Stimulated activated naive CD8-positive, alpha-beta T cell treated with anti-CD3 and anti-CD28 coated beads, Interleukin-15, Interleukin-2, amounts not matched to agents 100 ng/mL and 50 ng/mL, for 24 hours (primary cell): ENCODE measurements around the gene TRIM43.
"Not testable (repeated sequence)": the region's sequence is repeated elsewhere in the genome, so short reads cannot be mapped to it uniquely, and the experiment has no call there.

Experiments
- H3K27ac Mint-ChIP-seq: one replicate; pipeline ENCODE4 v1.8.0; 2021; ENCODE audit warnings: mild to moderate bottlenecking, mixed read lengths
- H3K27me3 Mint-ChIP-seq: one replicate; pipeline ENCODE4 v1.8.0; 2021; ENCODE audit warnings: mixed read lengths
- H3K36me3 Mint-ChIP-seq: one replicate; pipeline ENCODE4 v1.8.0; 2021; ENCODE audit warnings: low read depth, mixed read lengths
- H3K4me1 Mint-ChIP-seq: one replicate; pipeline ENCODE4 v1.8.0; 2021; ENCODE audit warnings: low read depth, mixed read lengths
- H3K4me3 Mint-ChIP-seq: one replicate; pipeline ENCODE4 v1.8.0; 2021; ENCODE audit warnings: mild to moderate bottlenecking, mixed read lengths
- H3K9me3 Mint-ChIP-seq: one replicate; pipeline ENCODE4 v1.8.0; 2021; ENCODE audit warnings: mixed read lengths

The TRIM43 gene

GRCh38 chr2:95609764-95610163 is 18.0 kb downstream of the TRIM43 start:
- H3K4me3 Mint-ChIP-seq, H3K4me1 Mint-ChIP-seq, H3K9me3 Mint-ChIP-seq, H3K27ac Mint-ChIP-seq, H3K27me3 Mint-ChIP-seq, H3K36me3 Mint-ChIP-seq: not testable (repeated sequence)

GRCh38 chr2:95613048-95613447 is 21.2 kb downstream of the TRIM43 start:
- not testable (repeated sequence) for H3K36me3 Mint-ChIP-seq, H3K27me3 Mint-ChIP-seq, H3K9me3 Mint-ChIP-seq, H3K27ac Mint-ChIP-seq, H3K4me3 Mint-ChIP-seq, H3K4me1 Mint-ChIP-seq

DNA sequence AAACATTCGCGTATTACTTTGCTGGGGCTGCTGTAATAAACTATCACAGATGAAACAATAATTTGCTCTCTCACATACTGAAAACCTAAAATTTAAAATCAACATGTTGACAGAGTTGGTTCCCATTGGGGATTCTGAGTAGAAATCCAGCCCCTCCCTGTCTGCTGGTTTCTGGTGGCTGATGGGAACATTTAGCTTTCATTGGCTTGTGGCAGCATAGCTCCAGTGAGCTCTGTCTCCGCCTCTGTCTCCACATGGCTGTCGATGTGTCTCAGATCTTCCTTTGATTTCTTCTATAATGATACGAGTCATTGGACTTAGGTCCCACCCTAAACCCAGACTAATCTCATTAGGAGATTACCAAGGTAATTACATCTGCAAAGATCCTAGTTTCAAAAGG is 30.9 kb downstream of the TRIM43 start:
- not testable (repeated sequence) for H3K36me3 Mint-ChIP-seq, H3K27me3 Mint-ChIP-seq, H3K9me3 Mint-ChIP-seq, H3K4me1 Mint-ChIP-seq, H3K27ac Mint-ChIP-seq, H3K4me3 Mint-ChIP-seq

DNA sequence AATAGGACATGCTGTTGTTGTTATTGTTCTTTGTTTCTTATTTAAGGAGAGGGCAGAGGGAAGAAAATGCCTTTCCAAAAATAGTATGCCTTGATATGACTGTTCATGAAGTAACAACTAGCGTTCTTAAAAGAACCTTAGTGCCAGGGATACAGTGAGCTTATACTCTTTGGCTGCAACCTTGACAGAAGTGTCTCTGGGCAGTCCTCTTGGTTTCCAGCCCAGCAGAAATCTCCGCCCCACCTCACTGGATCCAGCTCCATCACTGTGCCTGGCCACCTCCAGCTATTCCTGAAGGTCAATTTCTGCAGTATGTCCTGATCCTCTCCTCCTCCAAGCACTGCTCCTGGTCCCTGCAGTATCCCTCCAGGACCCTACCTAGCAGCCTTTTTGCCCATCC is 39.2 kb downstream of the TRIM43 start:
- H3K36me3 Mint-ChIP-seq, H3K4me3 Mint-ChIP-seq, H3K4me1 Mint-ChIP-seq, H3K27me3 Mint-ChIP-seq, H3K27ac Mint-ChIP-seq, H3K9me3 Mint-ChIP-seq: not testable (repeated sequence)

DNA sequence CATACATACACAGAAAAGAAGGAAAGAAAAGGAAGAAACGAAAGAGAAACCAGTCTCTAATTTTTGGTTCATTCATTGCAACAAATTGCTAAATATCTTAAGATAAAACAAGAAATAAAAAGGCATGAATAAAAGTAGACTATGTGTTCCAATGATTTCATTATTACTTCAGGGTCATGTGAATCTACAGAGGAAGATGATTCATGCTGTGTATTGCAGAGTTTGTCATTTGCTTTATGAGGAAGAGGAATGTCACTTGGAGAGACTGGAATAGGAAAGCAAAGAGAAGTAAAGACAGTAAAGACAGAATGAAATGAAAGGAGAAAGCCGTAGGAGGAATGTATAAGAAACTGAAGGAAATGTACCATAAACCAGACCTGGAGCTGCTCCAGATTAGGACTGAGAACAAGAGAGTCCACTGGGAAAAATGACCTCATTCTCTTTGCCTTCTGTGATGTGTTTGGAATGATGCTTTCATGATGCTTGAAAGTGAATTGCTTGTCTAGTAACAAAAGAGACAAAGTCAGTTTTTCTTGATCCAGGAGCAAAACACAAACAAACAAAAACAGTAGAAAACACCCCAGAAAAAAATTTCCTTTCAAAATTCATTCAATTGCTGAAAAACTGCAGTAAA is 41.9 kb downstream of the TRIM43 start:
- not testable (repeated sequence) for H3K9me3 Mint-ChIP-seq, H3K27me3 Mint-ChIP-seq, H3K36me3 Mint-ChIP-seq, H3K4me3 Mint-ChIP-seq, H3K4me1 Mint-ChIP-seq, H3K27ac Mint-ChIP-seq

- not testable (repeated sequence) for H3K4me1 Mint-ChIP-seq, H3K4me3 Mint-ChIP-seq, H3K27me3 Mint-ChIP-seq, H3K9me3 Mint-ChIP-seq, H3K27ac Mint-ChIP-seq, H3K36me3 Mint-ChIP-seq
Observed at GRCh38 chr2:95640515-95641288, 48.9 kb downstream of the TRIM43 start.

- not testable (repeated sequence) for H3K27ac Mint-ChIP-seq, H3K36me3 Mint-ChIP-seq, H3K27me3 Mint-ChIP-seq, H3K4me3 Mint-ChIP-seq, H3K9me3 Mint-ChIP-seq, H3K4me1 Mint-ChIP-seq
Observed at GRCh38 chr2:95641289-95641575, 49.4 kb downstream of the TRIM43 start.

GRCh38 chr2:95641787-95642186 is 50.0 kb downstream of the TRIM43 start:
- H3K9me3 Mint-ChIP-seq, H3K4me3 Mint-ChIP-seq, H3K36me3 Mint-ChIP-seq, H3K27ac Mint-ChIP-seq, H3K4me1 Mint-ChIP-seq, H3K27me3 Mint-ChIP-seq: not testable (repeated sequence)

DNA sequence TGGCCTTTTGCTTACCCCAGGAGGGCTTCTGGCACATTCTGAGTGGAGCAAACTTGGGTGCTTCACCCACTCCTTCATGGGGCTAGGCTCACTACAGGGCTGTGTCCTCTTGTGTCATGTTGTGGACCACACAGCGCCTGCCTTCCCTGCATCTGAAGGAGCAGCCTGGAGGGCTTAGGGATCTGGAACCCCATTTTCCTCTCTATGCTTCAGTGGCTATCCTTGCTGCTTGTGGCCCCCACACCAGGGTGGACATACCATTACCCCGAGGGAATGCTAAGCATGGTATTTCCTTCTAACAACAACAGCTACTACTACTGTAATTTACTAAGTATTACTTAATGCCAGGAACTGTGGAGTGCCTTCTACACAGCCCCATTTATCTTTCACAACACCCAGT is 50.6 kb downstream of the TRIM43 start:
- not testable (repeated sequence) for H3K9me3 Mint-ChIP-seq, H3K36me3 Mint-ChIP-seq, H3K27ac Mint-ChIP-seq, H3K4me1 Mint-ChIP-seq, H3K4me3 Mint-ChIP-seq, H3K27me3 Mint-ChIP-seq

DNA sequence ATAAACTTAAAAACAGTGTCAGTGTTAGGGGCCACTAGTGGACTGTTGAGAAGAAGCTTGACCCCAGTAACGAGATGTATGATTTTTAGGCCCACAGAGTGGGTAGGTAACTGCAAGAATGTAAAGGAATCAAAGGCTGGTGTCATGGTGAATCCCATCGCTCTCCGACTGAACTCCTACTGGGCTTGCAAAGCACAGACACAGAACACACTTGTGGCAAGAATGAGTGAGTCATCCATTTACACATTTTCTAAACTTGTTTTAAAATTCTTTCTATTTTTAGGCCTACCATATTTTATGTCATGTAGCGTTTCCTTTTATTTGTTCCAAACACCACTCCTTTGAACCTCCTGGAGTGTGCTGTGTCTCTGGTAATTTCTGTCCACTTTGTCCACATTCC is 51.1 kb downstream of the TRIM43 start:
- H3K9me3 Mint-ChIP-seq, H3K36me3 Mint-ChIP-seq, H3K27me3 Mint-ChIP-seq, H3K4me3 Mint-ChIP-seq, H3K27ac Mint-ChIP-seq, H3K4me1 Mint-ChIP-seq: not testable (repeated sequence)

- H3K36me3 Mint-ChIP-seq, H3K4me1 Mint-ChIP-seq, H3K9me3 Mint-ChIP-seq, H3K27me3 Mint-ChIP-seq, H3K4me3 Mint-ChIP-seq, H3K27ac Mint-ChIP-seq: not testable (repeated sequence)
Observed at GRCh38 chr2:95645312-95645711, 53.5 kb downstream of the TRIM43 start.

DNA sequence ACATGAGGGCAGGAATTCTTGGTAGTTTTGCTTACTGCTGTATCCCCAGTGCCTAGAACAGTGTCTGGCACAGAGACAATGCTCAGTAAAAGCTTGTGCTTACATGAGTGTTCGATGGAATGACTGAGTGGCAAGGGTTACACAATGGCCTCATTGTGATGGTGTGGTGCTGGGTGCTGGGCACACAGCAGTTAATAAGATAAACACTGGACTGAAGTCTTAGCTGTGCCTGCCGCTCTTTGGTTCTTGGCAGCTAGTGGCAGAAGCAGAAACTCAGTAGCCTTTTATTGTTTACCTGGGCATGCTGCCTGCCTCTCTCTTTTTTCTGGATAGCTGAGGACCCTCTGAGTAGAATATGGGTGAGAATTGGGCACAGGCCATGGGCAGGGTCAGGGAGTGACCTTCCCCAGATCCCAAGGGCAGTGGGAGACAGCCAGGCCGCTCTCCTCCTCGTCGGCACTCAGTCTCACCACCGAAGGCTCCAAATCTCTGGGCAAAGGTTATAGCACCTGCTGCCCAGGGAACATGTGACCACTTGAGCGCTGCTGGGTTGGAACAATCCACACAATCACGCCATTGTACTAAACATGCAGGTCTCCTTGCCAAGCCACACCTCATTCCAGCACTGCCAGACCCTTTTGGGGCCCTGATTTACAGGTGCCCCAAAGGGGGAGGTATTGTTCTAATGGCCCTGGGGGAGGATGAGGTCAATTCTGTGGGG is 54.6 kb downstream of the TRIM43 start:
- not testable (repeated sequence) for H3K9me3 Mint-ChIP-seq, H3K4me3 Mint-ChIP-seq, H3K36me3 Mint-ChIP-seq, H3K27me3 Mint-ChIP-seq, H3K4me1 Mint-ChIP-seq, H3K27ac Mint-ChIP-seq

DNA sequence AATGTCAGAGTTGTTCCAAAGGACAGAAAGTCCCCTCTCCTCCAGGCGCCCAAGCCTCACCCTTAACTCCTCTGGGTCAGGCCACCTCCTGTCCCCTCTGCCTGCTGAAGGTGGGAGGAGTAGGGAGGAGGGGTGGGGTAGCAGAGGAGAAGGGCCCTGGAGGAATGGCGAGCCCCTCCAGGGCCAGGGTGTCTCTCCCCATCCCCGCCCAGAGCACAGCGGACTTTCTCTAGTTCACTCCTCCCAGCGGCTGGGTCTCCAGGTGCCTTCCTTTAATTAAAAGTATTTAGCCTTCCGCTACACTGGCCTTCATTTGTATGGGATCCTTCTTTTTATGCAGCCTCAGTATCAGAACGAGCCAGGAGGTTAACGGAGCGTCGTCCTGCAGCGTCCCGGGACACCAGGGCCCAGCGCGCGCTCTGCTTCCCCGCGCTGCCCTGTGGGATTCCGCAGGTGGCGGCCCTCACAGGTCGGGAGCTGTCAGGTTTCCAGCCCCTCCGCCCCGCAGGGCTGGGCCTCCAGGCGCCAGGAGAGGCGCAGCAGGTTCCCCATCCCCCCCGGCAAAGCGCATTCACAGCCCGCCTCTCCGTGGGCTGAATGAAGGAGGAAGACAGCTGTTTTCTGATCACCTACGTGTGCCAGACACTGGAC is 57.2 kb downstream of the TRIM43 start:
- not testable (repeated sequence) for H3K36me3 Mint-ChIP-seq, H3K9me3 Mint-ChIP-seq, H3K27ac Mint-ChIP-seq, H3K27me3 Mint-ChIP-seq, H3K4me1 Mint-ChIP-seq, H3K4me3 Mint-ChIP-seq
